Measurements from ENCODE around the gene WASHC1.
"Not testable (repeated sequence)": the region's sequence is repeated elsewhere in the genome, so short reads cannot be mapped to it uniquely, and the experiment has no call there.

WASHC1 gene

GRCh38 chr9:29356-29755, at the start of gene WASHC1:
TSS of gene WASHC1 (minus strand) at chr9:29456. CDS start at chr9:24999, 4,457 bp downstream.
- not testable (repeated sequence) for DNase-seq (ENCODE audit: extremely low read depth in 1 of 2, low read depth in 1 of 2)

- DNase-seq (ENCODE audit: extremely low read depth in 1 of 2, low read depth in 1 of 2), result not testable (repeated sequence)
Measured at GRCh38 chr9:78333-78732, 49.1 kb upstream of the WASHC1 start.

- DNase-seq (ENCODE audit: extremely low read depth in 1 of 2, low read depth in 1 of 2), result not testable (repeated sequence)
Measured at GRCh38 chr9:76389-76788, 47.1 kb upstream of the WASHC1 start.

- DNase-seq (ENCODE audit: extremely low read depth in 1 of 2, low read depth in 1 of 2), result not testable (repeated sequence)
Measured at GRCh38 chr9:73900-74525, 44.8 kb upstream of the WASHC1 start.

- not testable (repeated sequence) for DNase-seq (ENCODE audit: extremely low read depth in 1 of 2, low read depth in 1 of 2)
Measured at GRCh38 chr9:73076-73899, 44.0 kb upstream of the WASHC1 start.

- peak in 1 of 2 donors; percentile 17 for DNase-seq (ENCODE audit: extremely low read depth in 1 of 2, low read depth in 1 of 2)
Measured at GRCh38 chr9:63031-63629, 33.9 kb upstream of the WASHC1 start.

GRCh38 chr9:52678-53077, 23.4 kb upstream of the WASHC1 start:
- DNase-seq (ENCODE audit: extremely low read depth in 1 of 2, low read depth in 1 of 2), result not testable (repeated sequence)

GRCh38 chr9:48190-48842, 19.1 kb upstream of the WASHC1 start:
- not testable (repeated sequence) for DNase-seq (ENCODE audit: extremely low read depth in 1 of 2, low read depth in 1 of 2)

GRCh38 chr9:46639-47271, 17.5 kb upstream of the WASHC1 start:
- not testable (repeated sequence) for DNase-seq (ENCODE audit: extremely low read depth in 1 of 2, low read depth in 1 of 2)

- DNase-seq (ENCODE audit: extremely low read depth in 1 of 2, low read depth in 1 of 2), result not testable (repeated sequence)
Measured at GRCh38 chr9:46164-46563, 16.9 kb upstream of the WASHC1 start.

- not testable (repeated sequence) for DNase-seq (ENCODE audit: extremely low read depth in 1 of 2, low read depth in 1 of 2)
Measured at GRCh38 chr9:45180-45878, 16.1 kb upstream of the WASHC1 start.

- not testable (repeated sequence) for DNase-seq (ENCODE audit: extremely low read depth in 1 of 2, low read depth in 1 of 2)
Measured at GRCh38 chr9:44416-44815, 15.2 kb upstream of the WASHC1 start.

- DNase-seq (ENCODE audit: extremely low read depth in 1 of 2, low read depth in 1 of 2), result not testable (repeated sequence)
Measured at GRCh38 chr9:43636-44035, 14.4 kb upstream of the WASHC1 start.

GRCh38 chr9:43116-43515, 13.9 kb upstream of the WASHC1 start:
- not testable (repeated sequence) for DNase-seq (ENCODE audit: extremely low read depth in 1 of 2, low read depth in 1 of 2)

GRCh38 chr9:41819-42218, 12.6 kb upstream of the WASHC1 start:
- DNase-seq (ENCODE audit: extremely low read depth in 1 of 2, low read depth in 1 of 2), result not testable (repeated sequence)

GRCh38 chr9:41261-41676, 12.0 kb upstream of the WASHC1 start:
- not testable (repeated sequence) for DNase-seq (ENCODE audit: extremely low read depth in 1 of 2, low read depth in 1 of 2)

GRCh38 chr9:32308-32707, 3.1 kb upstream of the WASHC1 start:
- not testable (repeated sequence) for DNase-seq (ENCODE audit: extremely low read depth in 1 of 2, low read depth in 1 of 2)

GRCh38 chr9:28775-29174, 481 bp downstream of the WASHC1 start:
- DNase-seq (ENCODE audit: extremely low read depth in 1 of 2, low read depth in 1 of 2), result not testable (repeated sequence)

- not testable (repeated sequence) for DNase-seq (ENCODE audit: extremely low read depth in 1 of 2, low read depth in 1 of 2)
Measured at GRCh38 chr9:21621-22020, 7.6 kb downstream of the WASHC1 start.

- DNase-seq (ENCODE audit: extremely low read depth in 1 of 2, low read depth in 1 of 2), result not testable (repeated sequence)
Measured at GRCh38 chr9:16875-17274, 12.4 kb downstream of the WASHC1 start.

All from activated CD8-positive, alpha-beta memory T cell treated with anti-CD3 and anti-CD28 coated beads for 1 hour (primary cell).